ENCODE data around the gene KDR. TPM values are rescaled to one million over a fixed set of nuclear protein-coding genes. Genes with fewer than 3 reads are reported as not detected.

The KDR gene
- total RNA-seq, 5 donors from 2014 or later (not counting 1 experiment from before 2014, with no cell fraction given), result 0.10 to 0.28 (median 0.23) TPM; not detected in 2

- no peaks in the 10 kb centered on the region for H3K9me3 Mint-ChIP-seq
- Histone ChIP-seq H3K27me3 (replicated peaks in 1 of 2; ENCODE audit: control insufficient read depth in 2 of 2, extremely low read depth in 1 of 2, insufficient read depth in 2 of 2, low read length in 1 of 2) (no peaks in the 10 kb centered on the region), H3K27ac (ENCODE audit: low read length) (no peak overlapping the region), H3K36me3 (ENCODE audit: control insufficient read depth in 2 of 2, extremely low read depth in 1 of 2, insufficient read depth in 1 of 2, low read length in 1 of 2) (no peaks in the 10 kb centered on the region), H3K4me1 (ENCODE audit: control insufficient read depth in 1 of 2, extremely low read depth in 1 of 2, insufficient read depth in 2 of 2, low read length in 2 of 2) (no peaks in the 10 kb centered on the region), H3K9me3 (no peaks in the 10 kb centered on the region), H3K4me3 (ENCODE audit: control insufficient read depth in 1 of 2, extremely low read depth in 1 of 2, low read length in 1 of 2) (no peak overlapping the region)
- no peak overlapping the region for H3K4me3 Mint-ChIP-seq
- 80% methylated on average over 1 of the region's 5 CpGs for WGBS (ENCODE audit: insufficient coverage)
- H3K27me3 Mint-ChIP-seq, result peaks cover 7% of the 10 kb centered on the region in 2 donors
- H3K4me1 Mint-ChIP-seq, result no peaks in the 10 kb centered on the region
- no peak overlapping the region for H3K27ac Mint-ChIP-seq
- no peak for DNase-seq
- POLR2A ChIA-PET, result no interaction called here
- CTCF ChIA-PET, result interaction anchor here in 1 of 2 donors (0.6 kb wide), 1 partner anchor 68 kb away, joined by 7 read pairs; no protein-coding TSS in a partner anchor
- ATAC-seq (replicated peaks in 1 of 4), result no peak
- no peaks in the 10 kb centered on the region for H3K36me3 Mint-ChIP-seq
These were observed 56.1 kb downstream of the KDR start for GRCh38 chr4:55069248-55069647.

DNA sequence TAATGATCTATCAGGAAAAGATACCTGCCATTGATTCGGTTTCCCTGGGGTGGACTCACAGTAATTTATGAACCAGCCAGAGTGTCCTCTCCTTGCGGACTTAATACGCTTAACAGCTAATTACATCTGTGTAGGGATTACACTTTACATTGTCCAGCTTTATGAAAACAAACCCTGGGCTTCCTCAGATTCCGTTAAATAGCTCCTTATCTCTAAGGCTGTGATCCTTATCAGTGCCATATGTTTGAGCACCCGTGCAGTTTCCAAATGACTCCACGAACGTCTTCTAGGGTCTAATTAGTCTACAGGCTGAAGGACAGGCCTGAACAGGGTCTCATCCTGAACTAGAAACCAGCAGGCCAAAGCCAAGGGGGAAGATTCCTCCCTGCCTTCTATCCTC is 56.9 kb downstream of the KDR start:
- Mint-ChIP-seq H3K27ac (no peak overlapping the region), H3K27me3 (peaks cover 7% of the 10 kb centered on the region in 2 donors), H3K9me3 (no peaks in the 10 kb centered on the region), H3K36me3 (no peaks in the 10 kb centered on the region), H3K4me1 (no peaks in the 10 kb centered on the region), H3K4me3 (no peak overlapping the region)
- Histone ChIP-seq H3K27ac (ENCODE audit: low read length) (no peak overlapping the region), H3K4me1 (ENCODE audit: control insufficient read depth in 1 of 2, extremely low read depth in 1 of 2, insufficient read depth in 2 of 2, low read length in 2 of 2) (no peaks in the 10 kb centered on the region), H3K4me3 (ENCODE audit: control insufficient read depth in 1 of 2, extremely low read depth in 1 of 2, low read length in 1 of 2) (no peak overlapping the region), H3K9me3 (no peaks in the 10 kb centered on the region), H3K27me3 (replicated peaks in 1 of 2; ENCODE audit: control insufficient read depth in 2 of 2, extremely low read depth in 1 of 2, insufficient read depth in 2 of 2, low read length in 1 of 2) (no peaks in the 10 kb centered on the region), H3K36me3 (ENCODE audit: control insufficient read depth in 2 of 2, extremely low read depth in 1 of 2, insufficient read depth in 1 of 2, low read length in 1 of 2) (no peaks in the 10 kb centered on the region)
- no peak for ATAC-seq (replicated peaks in 1 of 4)
- ChIA-PET POLR2A (no interaction called here), CTCF (interaction anchor here in 1 of 2 donors (0.6 kb wide), 1 partner anchor 67 kb away, joined by 7 read pairs; no protein-coding TSS in a partner anchor)
- no peak for DNase-seq
- WGBS (ENCODE audit: insufficient coverage), result 62% methylated on average over 4 of the region's 7 CpGs

DNA sequence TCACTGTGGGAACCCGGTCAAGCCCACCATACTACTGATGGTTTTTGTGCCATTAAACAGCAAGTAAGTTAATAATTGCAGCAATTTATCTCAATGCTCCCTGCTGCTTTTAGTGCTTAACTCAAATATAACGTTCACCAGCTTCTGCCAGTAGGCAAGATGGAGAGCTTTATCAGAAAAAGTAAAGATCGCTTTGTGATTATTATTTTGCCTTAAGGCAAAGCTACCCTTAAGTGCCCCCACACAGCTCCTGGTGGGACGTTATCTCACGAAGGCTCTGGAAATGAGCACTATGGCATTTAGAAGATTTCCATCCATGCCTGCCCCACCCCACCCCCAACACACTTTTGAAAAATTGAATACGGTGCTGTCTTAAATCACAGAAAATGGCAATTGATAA is 59.4 kb downstream of the KDR start:
- WGBS (ENCODE audit: insufficient coverage), result 90% methylated on average over 2 of the region's 6 CpGs
- Histone ChIP-seq H3K9me3 (no peaks in the 10 kb centered on the region), H3K4me1 (ENCODE audit: control insufficient read depth in 1 of 2, extremely low read depth in 1 of 2, insufficient read depth in 2 of 2, low read length in 2 of 2) (no peaks in the 10 kb centered on the region), H3K36me3 (ENCODE audit: control insufficient read depth in 2 of 2, extremely low read depth in 1 of 2, insufficient read depth in 1 of 2, low read length in 1 of 2) (no peaks in the 10 kb centered on the region), H3K4me3 (ENCODE audit: control insufficient read depth in 1 of 2, extremely low read depth in 1 of 2, low read length in 1 of 2) (no peak overlapping the region), H3K27me3 (replicated peaks in 1 of 2; ENCODE audit: control insufficient read depth in 2 of 2, extremely low read depth in 1 of 2, insufficient read depth in 2 of 2, low read length in 1 of 2) (no peaks in the 10 kb centered on the region), H3K27ac (ENCODE audit: low read length) (no peak overlapping the region)
- H3K9me3 Mint-ChIP-seq, result peaks cover 0 to 5% (median 0%) of the 10 kb centered on the region in 3 donors
- H3K27me3 Mint-ChIP-seq, result peaks cover 7% of the 10 kb centered on the region in 2 donors
- H3K27ac Mint-ChIP-seq, result no peak overlapping the region
- no peak overlapping the region for H3K4me3 Mint-ChIP-seq
- ChIA-PET CTCF (no interaction called here), POLR2A (no interaction called here)
- DNase-seq (no peak), ATAC-seq (replicated peaks in 1 of 4) (no peak)
- H3K36me3 Mint-ChIP-seq, result no peaks in the 10 kb centered on the region
- H3K4me1 Mint-ChIP-seq, result no peaks in the 10 kb centered on the region

DNA sequence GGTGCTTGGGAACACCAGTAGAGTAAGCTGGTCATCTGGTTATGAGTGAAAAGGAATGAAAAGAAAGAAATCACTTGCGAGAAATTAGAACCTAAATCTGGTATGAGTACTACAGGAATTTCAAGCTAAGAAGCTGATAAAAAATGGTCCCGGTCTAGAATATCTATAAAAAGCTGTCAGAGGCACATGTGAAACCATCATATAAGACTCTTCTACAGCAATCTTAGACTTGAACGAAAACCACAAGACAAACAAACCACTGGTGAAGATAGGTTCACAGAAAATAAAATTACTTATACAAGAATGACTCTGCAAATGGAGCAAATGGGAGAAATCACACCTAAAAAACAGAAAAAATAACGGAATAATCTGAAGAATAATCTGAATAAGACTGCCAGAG is 69.9 kb downstream of the KDR start:
- Histone ChIP-seq H3K27me3 (replicated peaks in 1 of 2; ENCODE audit: control insufficient read depth in 2 of 2, extremely low read depth in 1 of 2, insufficient read depth in 2 of 2, low read length in 1 of 2) (no peaks in the 10 kb centered on the region), H3K9me3 (no peaks in the 10 kb centered on the region), H3K4me3 (ENCODE audit: control insufficient read depth in 1 of 2, extremely low read depth in 1 of 2, low read length in 1 of 2) (no peak overlapping the region), H3K36me3 (ENCODE audit: control insufficient read depth in 2 of 2, extremely low read depth in 1 of 2, insufficient read depth in 1 of 2, low read length in 1 of 2) (no peaks in the 10 kb centered on the region), H3K27ac (ENCODE audit: low read length) (no peak overlapping the region), H3K4me1 (ENCODE audit: control insufficient read depth in 1 of 2, extremely low read depth in 1 of 2, insufficient read depth in 2 of 2, low read length in 2 of 2) (no peaks in the 10 kb centered on the region)
- Mint-ChIP-seq H3K4me3 (no peak overlapping the region), H3K4me1 (no peaks in the 10 kb centered on the region), H3K27ac (no peak overlapping the region), H3K9me3 (peaks cover 0 to 4% (median 0%) of the 10 kb centered on the region in 3 donors), H3K36me3 (no peaks in the 10 kb centered on the region), H3K27me3 (peaks cover 0 to 11% of the 10 kb centered on the region in 2 donors)
- DNase-seq (no peak), ATAC-seq (replicated peaks in 1 of 4) (no peak)
- CTCF ChIA-PET, result no interaction called here
- POLR2A ChIA-PET, result no interaction called here
- no CpG with 5 or more reads among the region's 4 CpGs for WGBS (ENCODE audit: insufficient coverage)

GRCh38 chr4:55051532-55051931 is 73.9 kb downstream of the KDR start:
- WGBS (ENCODE audit: insufficient coverage), result no CpG with 5 or more reads among the region's 2 CpGs
- Mint-ChIP-seq H3K4me1 (no peaks in the 10 kb centered on the region), H3K4me3 (no peak overlapping the region), H3K9me3 (peaks cover 4 to 17% (median 4%) of the 10 kb centered on the region in 3 donors), H3K36me3 (no peaks in the 10 kb centered on the region), H3K27me3 (peaks cover 0 to 11% of the 10 kb centered on the region in 2 donors), H3K27ac (no peak overlapping the region)
- ChIA-PET POLR2A (no interaction called here), CTCF (no interaction called here)
- Histone ChIP-seq H3K9me3 (no peaks in the 10 kb centered on the region), H3K27ac (ENCODE audit: low read length) (no peak overlapping the region), H3K4me1 (ENCODE audit: control insufficient read depth in 1 of 2, extremely low read depth in 1 of 2, insufficient read depth in 2 of 2, low read length in 2 of 2) (no peaks in the 10 kb centered on the region), H3K27me3 (replicated peaks in 1 of 2; ENCODE audit: control insufficient read depth in 2 of 2, extremely low read depth in 1 of 2, insufficient read depth in 2 of 2, low read length in 1 of 2) (no peaks in the 10 kb centered on the region), H3K36me3 (ENCODE audit: control insufficient read depth in 2 of 2, extremely low read depth in 1 of 2, insufficient read depth in 1 of 2, low read length in 1 of 2) (no peaks in the 10 kb centered on the region), H3K4me3 (ENCODE audit: control insufficient read depth in 1 of 2, extremely low read depth in 1 of 2, low read length in 1 of 2) (no peak overlapping the region)
- DNase-seq (no peak), ATAC-seq (replicated peaks in 1 of 4) (no peak)

GRCh38 chr4:55050418-55050950 is 74.9 kb downstream of the KDR start:
- POLR2A ChIA-PET, result no interaction called here
- no peak overlapping the region for H3K4me3 ChIP-seq (ENCODE audit: control insufficient read depth in 1 of 2, extremely low read depth in 1 of 2, low read length in 1 of 2)
- ATAC-seq (replicated peaks in 1 of 4) (no peak), DNase-seq (no peak)
- H3K36me3 Mint-ChIP-seq, result no peaks in the 10 kb centered on the region
- H3K27ac ChIP-seq (ENCODE audit: low read length), result no peak overlapping the region
- H3K9me3 ChIP-seq, result no peaks in the 10 kb centered on the region
- WGBS (ENCODE audit: insufficient coverage), result no CpG with 5 or more reads among the region's 1 CpG
- CTCF ChIA-PET, result no interaction called here
- no peaks in the 10 kb centered on the region for H3K4me1 Mint-ChIP-seq
- H3K27me3 Mint-ChIP-seq, result peaks cover 0 to 11% of the 10 kb centered on the region in 2 donors
- H3K27me3 ChIP-seq (replicated peaks in 1 of 2; ENCODE audit: control insufficient read depth in 2 of 2, extremely low read depth in 1 of 2, insufficient read depth in 2 of 2, low read length in 1 of 2), result no peaks in the 10 kb centered on the region
- no peak overlapping the region for H3K27ac Mint-ChIP-seq
- H3K9me3 Mint-ChIP-seq, result peaks cover 4 to 17% (median 4%) of the 10 kb centered on the region in 3 donors
- H3K4me1 ChIP-seq (ENCODE audit: control insufficient read depth in 1 of 2, extremely low read depth in 1 of 2, insufficient read depth in 2 of 2, low read length in 2 of 2), result no peaks in the 10 kb centered on the region
- H3K4me3 Mint-ChIP-seq, result no peak overlapping the region
- H3K36me3 ChIP-seq (ENCODE audit: control insufficient read depth in 2 of 2, extremely low read depth in 1 of 2, insufficient read depth in 1 of 2, low read length in 1 of 2), result no peaks in the 10 kb centered on the region

Measured in T-cell (primary cell).